PC-3 (cell line): Measurements from ENCODE around the gene STYXL2. TPM values are rescaled to one million over a fixed set of nuclear protein-coding genes. Genes with fewer than 3 reads are reported as not detected.

Source experiments
- ATAC-seq: fragments of 200-7000 bp; cut with Tn5 transposase; 2 replicates; pipeline ENCODE4 v1.9.1; 2020; ENCODE audit warnings: mild to moderate bottlenecking, moderate library complexity
- BruUV-seq: library from RNA; stranded (reverse); fragments of 400-500 nt; replicated peaks from 2 replicates; lab custom pipeline; 2021; lab: Mats Ljungman, UMichigan
- CTCF ChIA-PET: fragments of 300-600 bp; sonication (Branson Sonifier 250); formaldehyde crosslinking; loops from one replicate; lab custom pipeline; 2022; ENCODE audit warnings: antibody characterized with exemption; lab: Charles Lee
- POLR2A ChIA-PET: fragments of 300-600 bp; sonication (Branson Sonifier 250); formaldehyde crosslinking; loops from one replicate; lab custom pipeline; 2022; ENCODE audit warnings: antibody characterized with exemption; ENCODE audit not compliant: unreplicated experiment; lab: Charles Lee
- DNase-seq: peaks from one replicate; pipeline ENCODE4 v3.0.0-alpha.2; 2015
- H2AFZ ChIP-seq: fragments of 300-600 bp; sonication (generic); 2 replicates; pipeline ENCODE4 v1.6.0; 2016; ENCODE audit warnings: antibody characterized with exemption, low read length
- H3F3A ChIP-seq: fragments of 300-600 bp; sonication (generic); one replicate; pipeline ENCODE4 v1.6.0; 2017; ENCODE audit warnings: antibody characterized with exemption, low read length, control low read depth, mild to moderate bottlenecking; ENCODE audit not compliant: unreplicated experiment
- H3K27ac ChIP-seq: fragments of 300-600 bp; sonication (generic); 2 replicates; pipeline ENCODE4 v1.5.1; 2016; ENCODE audit warnings: mild to moderate bottlenecking, low read length
- H3K27me3 ChIP-seq: fragments of 300-600 bp; sonication (generic); 2 replicates; pipeline ENCODE4 v1.6.1; 2016; ENCODE audit warnings: low read length, mixed read lengths
- H3K36me3 ChIP-seq: fragments of 300-600 bp; sonication (generic); 2 replicates; pipeline ENCODE4 v1.6.1; 2016; ENCODE audit warnings: low read depth, mixed run types, low read length, mixed read lengths
- H3K4me1 ChIP-seq: fragments of 300-600 bp; sonication (generic); 2 replicates; pipeline ENCODE4 v1.5.1; 2016; ENCODE audit warnings: low read length; ENCODE audit not compliant: insufficient read depth
- H3K4me2 ChIP-seq: fragments of 300-600 bp; sonication (generic); 2 replicates; pipeline ENCODE4 v1.6.0; 2016; ENCODE audit warnings: low read length
- H3K4me3 ChIP-seq: fragments of 300-600 bp; sonication (generic); 2 replicates; pipeline ENCODE4 v1.5.1; 2016; ENCODE audit warnings: mild to moderate bottlenecking, low read length, mixed read lengths
- H3K79me2 ChIP-seq: fragments of 300-600 bp; sonication (generic); 2 replicates; pipeline ENCODE4 v1.6.1; 2017; ENCODE audit warnings: low read length, mixed read lengths
- H3K9ac ChIP-seq: fragments of 300-600 bp; sonication (generic); 2 replicates; pipeline ENCODE4 v1.6.0; 2016; ENCODE audit warnings: mild to moderate bottlenecking, low read length
- H3K9me2 ChIP-seq: fragments of 300-600 bp; sonication (generic); replicated peaks from 2 replicates; pipeline ENCODE4 v1.6.1; 2016; ENCODE audit warnings: mixed run types, low read length, mixed read lengths
- H3K9me3 ChIP-seq: fragments of 300-600 bp; sonication (generic); 2 replicates; pipeline ENCODE4 v1.6.1; 2016; ENCODE audit warnings: low read length, mixed read lengths
- H4K20me1 ChIP-seq: fragments of 300-600 bp; sonication (generic); 2 replicates; pipeline ENCODE4 v1.6.1; 2016; ENCODE audit warnings: low read length, mixed read lengths
- EZH2 ChIP-seq: fragments of 300-600 bp; sonication (generic); IDR thresholded peaks from one replicate; pipeline ENCODE4 v1.6.1; 2017; ENCODE audit warnings: antibody characterized with exemption, mild to moderate bottlenecking, low read length; ENCODE audit not compliant: unreplicated experiment
- EZH2phosphoT487 ChIP-seq: fragments of 300-600 bp; sonication (generic); IDR thresholded peaks from 2 replicates; pipeline ENCODE4 v1.6.1; 2018; ENCODE audit warnings: mild to moderate bottlenecking, antibody characterized with exemption, low read length, borderline replicate concordance
- intact Hi-C: fragments of 100-400 bp; cut with micrococcal nuclease; formaldehyde crosslinking; loops from 2 replicates; pipeline ENCODE4 v1.9.0; 2023
- total RNA-seq: library from RNA; depleted of rRNA; stranded (reverse); fragments of >200 nt; gene quantifications from 2 replicates; pipeline ENCODE4 v1.2.3, GENCODE V29; 2014
- TF ChIP-seq, protein P1 (sequence below): fragments of 300-600 bp; sonication (generic); conservative IDR thresholded peaks from 2 replicates; pipeline ENCODE4 v1.5.1; 2017; ENCODE audit warnings: antibody characterized with exemption, low read depth, mild to moderate bottlenecking, low read length

STYXL2 gene
- total RNA-seq, 1 experiment from 2014 or later = not detected

DNA sequence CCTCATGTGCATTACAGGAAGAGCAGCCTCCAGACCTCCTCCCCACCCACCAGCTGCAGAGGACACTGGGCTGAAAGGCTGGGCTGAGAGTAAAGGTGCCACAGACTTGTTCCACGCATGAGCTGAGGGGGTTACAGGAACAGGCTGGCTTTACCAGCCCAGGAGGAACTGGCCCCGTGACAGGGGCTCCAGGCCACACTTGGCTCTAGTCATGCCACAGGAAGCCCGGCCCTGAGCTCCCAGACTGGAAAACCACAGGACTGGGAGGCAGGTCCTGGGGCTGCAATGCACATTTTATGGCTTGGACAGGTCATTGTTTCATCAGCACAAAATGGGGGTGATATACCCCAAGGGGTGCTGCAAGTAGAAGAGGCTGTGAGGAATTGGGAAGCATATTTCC lies 39.3 kb upstream of the STYXL2 start:
- no peak for ATAC-seq
- no peak overlapping the region for H2AFZ ChIP-seq
- CTCF ChIA-PET = no interaction called here
- TF ChIP-seq EZH2phosphoT487 = no peak
- TF ChIP-seq EZH2 = no peak
- TF ChIP-seq, protein P1, sequence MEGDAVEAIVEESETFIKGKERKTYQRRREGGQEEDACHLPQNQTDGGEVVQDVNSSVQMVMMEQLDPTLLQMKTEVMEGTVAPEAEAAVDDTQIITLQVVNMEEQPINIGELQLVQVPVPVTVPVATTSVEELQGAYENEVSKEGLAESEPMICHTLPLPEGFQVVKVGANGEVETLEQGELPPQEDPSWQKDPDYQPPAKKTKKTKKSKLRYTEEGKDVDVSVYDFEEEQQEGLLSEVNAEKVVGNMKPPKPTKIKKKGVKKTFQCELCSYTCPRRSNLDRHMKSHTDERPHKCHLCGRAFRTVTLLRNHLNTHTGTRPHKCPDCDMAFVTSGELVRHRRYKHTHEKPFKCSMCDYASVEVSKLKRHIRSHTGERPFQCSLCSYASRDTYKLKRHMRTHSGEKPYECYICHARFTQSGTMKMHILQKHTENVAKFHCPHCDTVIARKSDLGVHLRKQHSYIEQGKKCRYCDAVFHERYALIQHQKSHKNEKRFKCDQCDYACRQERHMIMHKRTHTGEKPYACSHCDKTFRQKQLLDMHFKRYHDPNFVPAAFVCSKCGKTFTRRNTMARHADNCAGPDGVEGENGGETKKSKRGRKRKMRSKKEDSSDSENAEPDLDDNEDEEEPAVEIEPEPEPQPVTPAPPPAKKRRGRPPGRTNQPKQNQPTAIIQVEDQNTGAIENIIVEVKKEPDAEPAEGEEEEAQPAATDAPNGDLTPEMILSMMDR = no peak
- H3K27ac ChIP-seq = no peak overlapping the region
- no peaks in the 10 kb centered on the region for H3F3A ChIP-seq
- intact Hi-C loops = loop anchor here (10.0 kb wide), 2 partner anchors 80 to 1130 kb away; partner anchors contain the start of gene ILDR2
- no peaks in the 10 kb centered on the region for H3K79me2 ChIP-seq
- POLR2A ChIA-PET = no interaction called here
- H3K9me2 ChIP-seq = no peaks in the 10 kb centered on the region
- no peaks in the 10 kb centered on the region for H4K20me1 ChIP-seq
- H3K9ac ChIP-seq = no peak overlapping the region
- no peaks in the 10 kb centered on the region for H3K36me3 ChIP-seq
- H3K4me1 ChIP-seq = peaks cover 11% of the 10 kb centered on the region
- no peak overlapping the region for H3K4me3 ChIP-seq
- no peak overlapping the region for H3K4me2 ChIP-seq
- DNase-seq = no peak
- H3K9me3 ChIP-seq = no peaks in the 10 kb centered on the region
- no TSS peak for BruUV-seq
- H3K27me3 ChIP-seq = peaks cover 4% of the 10 kb centered on the region; the same call in 1 of the 2 replicates

DNA sequence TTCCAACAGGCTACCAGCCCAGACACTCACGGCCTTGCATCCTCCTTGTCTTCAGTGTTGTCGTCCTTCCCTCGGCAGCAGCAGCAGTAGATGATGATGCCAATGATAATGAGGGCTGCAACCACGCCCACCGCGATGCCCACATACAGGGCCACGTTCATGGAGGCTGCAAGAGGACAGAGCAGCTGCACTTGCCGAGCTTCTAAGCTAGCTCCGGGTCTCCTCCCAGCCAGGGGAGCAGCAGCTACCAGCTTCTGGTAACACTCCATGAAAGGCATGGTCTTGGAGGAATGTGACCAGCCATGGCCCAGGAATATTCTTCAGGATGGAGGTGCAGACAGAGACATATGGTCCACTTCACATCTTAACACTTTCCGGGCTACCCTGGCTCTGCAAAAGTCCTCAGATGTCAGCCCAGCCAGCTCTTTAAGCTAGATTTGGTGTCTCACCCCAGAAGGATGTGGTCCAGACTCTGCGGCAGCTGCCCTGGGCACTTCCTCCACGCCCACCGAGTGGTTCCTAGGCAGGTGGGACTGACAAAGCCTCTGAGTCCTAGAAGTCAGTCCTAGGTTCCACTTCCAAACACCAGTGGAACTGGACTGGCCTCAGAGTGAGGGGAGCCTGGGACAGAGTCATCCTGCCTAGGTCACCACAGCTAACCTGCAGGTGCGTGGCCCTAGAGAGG lies 38.8 kb upstream of the STYXL2 start:
- ATAC-seq (no peak), DNase-seq (no peak)
- Histone ChIP-seq H3K36me3 (no peaks in the 10 kb centered on the region), H3K9ac (no peak overlapping the region), H3K79me2 (no peaks in the 10 kb centered on the region), H2AFZ (no peak overlapping the region), H3K4me3 (no peak overlapping the region), H3K27me3 (peaks cover 3% of the 10 kb centered on the region; the same call in 1 of the 2 replicates), H3K9me2 (no peaks in the 10 kb centered on the region), H3K4me2 (no peak overlapping the region), H3F3A (no peaks in the 10 kb centered on the region), H4K20me1 (no peaks in the 10 kb centered on the region), H3K4me1 (peaks cover 14% of the 10 kb centered on the region), H3K27ac (no peak overlapping the region), H3K9me3 (no peaks in the 10 kb centered on the region)
- BruUV-seq = no TSS peak
- intact Hi-C loops = loop anchor here (10.0 kb wide), 2 partner anchors 80 to 1130 kb away; partner anchors contain the start of gene ILDR2
- ChIA-PET CTCF (no interaction called here), POLR2A (no interaction called here)
- TF ChIP-seq, protein P1 = no peak
- TF ChIP-seq EZH2phosphoT487 (no peak), EZH2 (no peak)
